Stimulated activated CD8-positive, alpha-beta memory T cell treated with anti-CD3 and anti-CD28 coated beads, Interleukin-7, amount 100 ng/mL, for 4 hours (primary cell): ENCODE results near the gene JARID2.

Experiments used
- DNase-seq, 2 donors: peaks; one replicate each; pipeline ENCODE4 v3.0.0-alpha.2; 2020; ENCODE audit warnings: low read depth in 2 of 2

The JARID2 gene

DNA sequence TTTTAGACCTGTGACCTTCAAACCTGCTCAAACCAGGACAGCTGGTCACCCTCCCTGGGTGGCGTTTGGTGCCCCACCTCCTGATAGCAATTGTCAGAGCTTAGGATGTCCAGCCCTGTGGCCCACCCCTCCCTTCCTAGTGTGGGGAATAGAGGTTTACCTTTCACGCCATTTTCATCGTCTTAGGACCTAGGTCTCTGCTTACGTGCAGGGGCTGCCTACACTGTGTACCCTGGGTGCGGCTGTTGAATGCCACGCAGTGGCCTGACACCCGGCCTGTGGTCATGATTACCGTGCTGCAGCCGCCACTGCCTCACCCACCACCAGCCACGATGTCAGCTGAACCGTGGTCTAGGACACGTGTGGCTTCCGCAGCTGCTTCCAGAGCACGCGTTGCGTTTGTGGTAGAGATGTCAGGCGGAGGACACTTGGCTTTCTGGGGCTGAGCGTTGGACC is 259.6 kb downstream of the JARID2 start:
- DNase-seq, result no peak

DNA sequence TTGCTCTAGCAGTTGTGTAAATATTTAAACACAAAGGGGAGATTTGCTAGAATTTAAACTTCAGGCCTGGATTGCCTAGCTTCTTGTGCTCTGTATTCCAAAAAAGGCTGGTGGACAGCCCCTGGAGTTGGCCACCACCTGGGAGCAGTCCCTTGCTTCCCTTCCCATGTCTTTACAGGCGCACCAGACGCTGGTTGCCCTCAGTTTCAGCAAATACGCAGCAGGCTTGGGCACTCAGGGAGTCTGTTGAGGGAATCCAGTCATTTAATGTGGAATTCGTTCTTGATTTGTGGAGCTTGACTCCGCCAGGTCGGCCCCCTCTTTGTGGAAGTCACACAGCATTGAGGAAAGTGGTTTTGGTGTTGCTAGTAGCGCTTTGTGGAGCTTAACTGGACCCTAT is 260.2 kb downstream of the JARID2 start:
- no peak for DNase-seq

DNA sequence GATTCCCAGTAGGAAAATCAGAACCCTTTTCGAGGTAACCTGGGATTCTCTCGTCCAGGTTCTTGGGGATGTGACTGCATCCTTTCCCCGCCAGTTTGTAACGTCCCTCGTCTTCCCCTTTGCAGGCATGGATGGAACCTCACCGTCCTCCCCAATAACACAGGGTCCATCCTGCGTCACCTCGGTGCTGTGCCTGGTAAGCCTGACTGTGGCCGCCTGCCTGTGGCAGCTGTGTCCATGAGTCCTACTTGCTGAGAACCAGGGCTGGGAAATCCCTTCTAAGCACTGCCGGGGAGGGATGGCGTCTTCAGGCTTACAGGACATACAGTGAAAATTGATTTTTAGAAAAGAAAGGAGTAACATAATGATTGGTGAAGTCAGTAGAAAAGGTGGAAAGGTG is 261.4 kb downstream of the JARID2 start:
- no peak for DNase-seq

- DNase-seq, result no peak
These were observed 261.9 kb downstream of the JARID2 start for GRCh38 chr6:15507746-15508145.

DNA sequence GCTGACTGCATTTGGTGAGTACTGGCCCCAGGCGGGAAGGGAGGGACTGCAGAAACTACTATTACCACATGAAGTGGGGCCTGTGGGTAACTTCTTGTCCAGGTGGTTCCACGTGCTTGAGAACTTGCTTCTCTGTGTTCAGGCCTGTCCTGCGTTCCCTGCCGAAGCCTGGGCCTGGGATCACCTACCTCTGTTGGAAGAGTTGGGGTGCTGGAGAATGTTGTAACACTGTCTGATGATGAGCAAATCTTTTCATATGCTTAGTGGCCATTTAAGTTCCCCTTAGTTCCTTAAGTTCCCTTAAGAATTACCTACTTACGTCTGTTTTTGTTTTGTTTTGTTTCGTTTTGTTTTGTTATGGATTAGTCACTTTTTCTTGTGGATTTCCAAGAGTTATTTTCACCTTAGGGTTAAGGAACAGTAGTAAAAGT is 262.6 kb downstream of the JARID2 start:
- no peak for DNase-seq

DNA sequence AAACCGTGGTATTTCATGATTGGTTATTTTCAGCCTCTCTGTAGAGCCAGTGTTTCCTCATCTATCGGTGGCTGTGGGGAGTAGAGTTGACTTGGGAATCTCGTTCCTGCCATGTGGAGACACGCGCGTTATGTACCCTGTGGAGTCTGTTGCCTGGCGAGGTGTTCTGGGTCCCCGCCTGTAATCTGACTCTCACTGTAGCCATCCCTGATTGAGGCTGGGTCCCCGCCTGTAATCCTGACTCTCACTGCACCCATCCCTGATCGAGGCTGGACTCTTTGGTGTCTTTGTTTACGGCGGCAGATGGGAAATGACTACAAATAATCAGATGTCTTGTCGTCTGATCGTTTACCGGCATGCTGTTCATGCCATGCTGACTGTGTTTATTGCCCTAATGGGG is 263.1 kb downstream of the JARID2 start:
- DNase-seq, result no peak

GRCh38 chr6:15509335-15509933 is 263.6 kb downstream of the JARID2 start:
- no peak for DNase-seq

DNA sequence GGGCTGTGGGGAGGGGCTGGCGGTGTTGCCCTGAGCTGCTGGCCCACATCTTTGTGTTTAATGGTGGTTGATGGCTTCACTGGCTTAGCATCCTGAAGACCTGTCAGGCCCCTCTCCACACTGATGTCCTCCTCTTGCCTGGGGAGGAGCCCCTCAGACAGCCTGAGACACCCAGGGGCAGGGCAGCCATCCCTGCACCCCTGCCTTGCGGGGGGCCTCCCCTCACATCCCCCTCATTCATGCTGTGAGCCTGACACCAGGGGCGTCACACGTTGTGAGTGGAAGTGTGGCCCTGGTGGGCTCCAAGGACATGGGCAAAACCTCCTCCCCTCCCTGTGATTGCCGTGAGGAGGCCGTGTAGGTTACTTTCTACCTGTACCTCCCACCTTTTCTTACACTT is 264.3 kb downstream of the JARID2 start:
- DNase-seq, result no peak

- no peak for DNase-seq
These were observed 264.8 kb downstream of the JARID2 start for GRCh38 chr6:15510536-15511247.

DNA sequence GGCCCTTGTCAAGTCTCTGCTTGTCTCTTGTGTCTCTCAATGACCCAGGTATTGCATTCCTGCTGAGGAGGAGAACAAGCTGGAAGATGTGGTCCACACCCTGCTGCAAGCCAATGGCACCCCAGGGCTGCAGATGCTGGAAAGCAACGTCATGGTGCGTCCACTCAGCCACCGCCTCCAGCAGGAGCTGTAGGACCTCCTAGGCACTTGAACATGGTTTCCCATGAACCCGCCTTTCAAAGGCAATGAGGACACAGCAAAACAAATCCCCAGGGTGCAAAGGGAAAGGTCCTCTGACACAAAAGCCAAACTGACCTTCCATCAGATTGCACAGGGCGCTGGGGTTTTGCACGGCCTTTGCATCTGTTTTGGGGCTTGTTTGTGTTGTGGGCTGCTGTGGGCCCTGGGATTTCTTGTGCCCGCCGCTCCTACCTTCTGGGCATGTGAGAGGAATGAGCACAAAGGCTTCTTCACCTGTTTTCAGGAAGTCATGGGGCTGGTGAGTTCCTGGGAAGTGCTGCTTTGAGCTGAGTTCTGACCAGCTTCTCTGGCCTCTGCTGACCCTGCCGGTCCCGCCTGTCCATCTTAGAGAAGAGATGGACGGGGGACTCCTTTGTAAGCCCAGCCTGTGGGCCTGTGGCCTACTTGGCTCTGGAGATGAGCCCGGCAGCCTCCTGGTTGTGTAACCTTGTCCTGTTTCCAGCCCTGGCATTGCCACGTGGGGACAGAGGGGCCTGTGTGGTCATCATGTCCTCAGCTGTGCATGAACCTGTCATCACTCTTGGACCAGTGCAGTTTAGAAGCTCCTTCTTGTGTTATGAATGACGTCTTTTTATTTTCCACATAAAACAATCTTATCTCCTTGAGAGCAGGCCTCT is 265.6 kb downstream of the JARID2 start:
- DNase-seq, result no peak

DNA sequence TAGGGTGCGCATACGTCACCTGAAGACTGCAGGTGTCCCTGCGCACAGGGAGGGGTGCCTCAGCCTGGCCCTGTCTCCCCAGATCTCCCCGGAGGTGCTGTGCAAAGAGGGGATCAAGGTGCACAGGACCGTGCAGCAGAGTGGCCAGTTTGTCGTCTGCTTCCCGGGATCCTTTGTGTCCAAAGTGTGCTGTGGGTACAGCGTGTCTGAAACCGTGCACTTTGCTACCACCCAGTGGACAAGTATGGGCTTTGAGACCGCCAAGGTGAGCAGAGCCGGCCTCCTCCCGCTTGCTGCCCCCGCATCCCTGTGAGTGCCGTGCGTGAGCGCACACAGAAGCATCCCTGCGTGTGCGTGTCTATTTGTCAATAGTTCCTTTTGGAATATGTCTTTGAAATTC is 266.3 kb downstream of the JARID2 start:
- DNase-seq, result no peak

DNA sequence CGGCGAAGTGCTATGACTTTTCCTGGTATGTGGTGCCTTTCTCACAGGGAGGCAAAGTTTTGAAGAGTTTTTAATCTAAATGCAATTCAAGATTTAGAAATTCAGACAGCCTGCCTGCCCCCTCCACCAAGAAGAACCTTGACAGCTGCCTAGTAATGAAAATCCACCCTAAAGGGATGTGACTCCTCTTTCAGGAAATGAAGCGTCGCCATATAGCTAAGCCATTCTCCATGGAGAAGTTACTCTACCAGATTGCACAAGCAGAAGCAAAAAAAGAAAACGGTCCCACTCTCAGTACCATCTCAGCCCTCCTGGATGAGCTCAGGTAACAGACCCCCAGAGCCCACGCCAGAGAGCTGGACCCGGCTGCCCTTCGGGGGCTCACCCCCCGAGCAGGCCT is 266.9 kb downstream of the JARID2 start:
- DNase-seq, result no peak

GRCh38 chr6:15513131-15513771 is 267.4 kb downstream of the JARID2 start:
- no peak for DNase-seq

DNA sequence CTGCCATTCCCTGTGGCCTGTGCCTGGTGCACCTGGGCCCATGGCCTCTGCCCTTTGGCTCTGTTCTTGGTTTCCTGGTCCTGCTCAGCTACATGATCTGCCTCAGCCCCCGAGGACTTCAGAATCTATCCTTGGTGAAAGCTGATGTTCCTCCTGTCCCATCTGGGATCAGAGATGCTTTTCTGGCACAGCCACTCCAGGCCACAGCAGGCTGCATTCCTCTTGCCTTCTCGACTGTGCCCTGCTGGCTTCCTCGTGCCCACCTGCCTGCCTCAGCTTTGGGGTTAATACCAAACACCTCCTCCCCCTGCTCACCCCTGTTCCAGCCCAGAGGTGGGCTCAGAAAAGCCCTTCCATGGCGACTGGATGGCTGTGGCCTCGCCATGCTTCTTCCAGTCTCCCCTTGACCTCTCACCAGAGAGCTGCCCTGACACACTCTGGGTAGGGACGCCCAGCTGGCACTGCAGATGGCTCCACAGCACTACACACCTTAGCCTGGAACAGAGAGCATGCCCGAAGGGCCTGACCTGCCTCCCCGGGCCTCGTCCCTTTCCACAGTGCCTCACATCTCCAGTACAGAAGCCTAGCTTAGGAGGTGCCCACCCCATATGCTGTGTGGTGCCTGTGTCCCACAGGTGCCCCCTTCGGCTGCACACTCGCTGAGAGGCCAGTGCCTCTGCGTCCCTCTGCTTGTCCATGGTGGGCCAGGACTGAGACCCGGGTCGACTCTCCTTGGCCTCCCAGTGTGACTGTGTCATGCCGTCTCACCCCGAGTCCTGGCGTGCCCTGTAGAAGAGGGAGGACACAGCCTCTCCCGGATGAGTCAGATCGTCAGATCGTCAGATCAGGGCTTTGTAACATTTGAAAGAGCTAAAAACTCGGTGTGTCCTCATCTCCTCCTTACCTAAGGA is 268.2 kb downstream of the JARID2 start:
- no peak for DNase-seq

DNA sequence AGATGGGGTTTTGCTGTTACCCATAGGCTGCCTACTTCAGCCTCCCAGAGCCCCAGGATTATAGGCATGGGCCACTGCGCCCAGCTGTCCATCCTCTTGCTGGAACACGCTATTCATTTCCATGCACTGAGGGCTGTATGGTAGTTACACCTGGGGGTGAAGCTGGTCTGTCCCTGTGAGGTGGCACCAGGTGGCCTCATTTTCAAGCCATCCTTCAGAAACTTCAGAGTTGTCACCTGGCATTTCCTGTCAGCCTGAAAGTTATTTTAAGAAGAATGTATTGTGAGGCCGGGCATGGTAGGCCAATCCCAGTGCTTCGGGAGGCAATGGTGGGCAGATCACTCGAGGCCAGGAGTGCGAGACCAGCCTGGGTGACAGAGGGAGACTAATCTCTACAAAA is 269.4 kb downstream of the JARID2 start:
- no peak for DNase-seq

DNA sequence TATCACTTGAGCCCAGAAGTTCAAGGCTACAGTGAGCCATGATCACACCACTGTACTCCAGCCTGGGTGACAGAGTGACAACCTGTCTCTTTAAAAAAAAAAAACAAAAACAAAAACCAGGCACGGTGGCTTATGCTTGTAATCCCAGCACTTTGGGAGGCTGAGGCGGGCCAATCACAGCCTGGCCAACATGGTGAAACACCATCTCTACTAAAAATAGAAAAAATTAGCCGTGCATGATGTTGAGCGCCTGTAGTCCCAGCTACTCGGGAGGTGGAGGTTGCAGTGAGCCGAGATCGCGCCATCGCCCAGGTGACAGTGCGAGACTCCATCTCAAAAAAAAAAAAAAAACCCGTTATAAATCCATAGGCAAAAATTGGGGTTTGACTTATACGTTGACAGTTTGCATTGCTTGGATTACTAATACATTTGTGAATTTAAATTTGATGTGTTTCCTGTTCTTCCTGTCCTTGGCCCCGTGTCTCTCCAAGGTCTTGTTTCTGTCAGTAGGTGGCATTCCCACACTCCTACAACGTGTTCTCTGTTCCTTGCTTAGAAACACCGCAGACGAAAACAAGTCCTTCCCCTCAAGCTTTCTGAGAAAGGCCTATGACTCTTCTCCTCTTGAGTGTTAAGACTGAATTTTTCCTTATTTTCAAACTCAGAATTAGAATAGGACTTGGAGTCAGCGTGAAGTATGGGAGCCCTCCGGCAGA is 269.9 kb downstream of the JARID2 start:
- no peak for DNase-seq

DNA sequence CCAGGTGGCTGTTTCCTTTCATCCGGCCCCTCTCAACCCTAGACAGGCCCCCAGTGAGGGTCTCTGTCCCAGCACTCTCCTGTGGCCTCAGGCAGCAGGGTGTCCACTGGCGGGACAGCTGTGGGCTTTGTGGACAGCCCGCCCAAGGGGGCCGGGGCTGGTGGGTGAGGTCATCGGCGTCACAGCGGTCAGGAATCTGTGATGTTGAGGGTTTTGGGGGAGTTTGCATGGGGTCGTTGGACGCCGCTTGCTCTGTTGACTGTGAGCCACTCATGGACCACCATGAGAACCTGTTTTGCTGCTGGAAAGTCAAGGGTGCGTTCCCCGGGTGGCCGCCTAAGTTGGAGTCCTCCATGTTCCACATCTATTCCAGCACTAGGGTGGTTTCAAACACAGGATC is 270.5 kb downstream of the JARID2 start:
- DNase-seq, result no peak

- no peak for DNase-seq
These were observed 271.2 kb downstream of the JARID2 start for GRCh38 chr6:15516923-15517560.

GRCh38 chr6:15517600-15517999 is 271.7 kb downstream of the JARID2 start:
- DNase-seq, result no peak

- no peak for DNase-seq
These were observed 272.2 kb downstream of the JARID2 start for GRCh38 chr6:15518057-15518456.
